ENCODE data around the gene TIGAR.

The TIGAR gene

GRCh38 chr12:4320853-4321701, at the start of gene TIGAR:
TIGAR (plus strand) TSS chr12:4321213; CDS start chr12:4321272, 59 bp downstream.
- peak within 1 kb of the TSS; percentile 91 for H3K9ac ChIP-seq (ENCODE audit: low read length)
- H3K4me1 ChIP-seq (ENCODE audit: insufficient read depth, low read length, severe bottlenecking): peaks cover 26% of the 10 kb centered on the region
- no peaks in the 10 kb centered on the region for H3K9me3 ChIP-seq (ENCODE audit: low read length)
- H3K4me2 ChIP-seq (ENCODE audit: low read length): peak within 1 kb of the TSS; percentile 72
- H4K20me1 ChIP-seq (ENCODE audit: insufficient read depth, low read length): no peaks in the 10 kb centered on the region
- no peak for TF ChIP-seq EZH2 (IDR thresholded peaks at IDR 0.05; ENCODE audit: borderline replicate concordance, low read length)
- TF ChIP-seq CTCF (IDR thresholded peaks at IDR 0.05; ENCODE audit: low read length): no peak
- peak within 1 kb of the TSS; percentile 94 for H3K4me3 ChIP-seq (ENCODE audit: low read depth, low read length, poor library complexity, severe bottlenecking)
- peaks cover 9% of the 10 kb centered on the region for H3K36me3 ChIP-seq (ENCODE audit: insufficient read depth, low read length)
- H3F3A ChIP-seq (ENCODE audit: insufficient read depth, low read length): no peaks in the 10 kb centered on the region
- H3K79me2 ChIP-seq (ENCODE audit: insufficient read depth, low read length): 0 out of 2 replicates have a peak, but pooled peaks cover 11% of the 10 kb centered on the region
- no peaks in the 10 kb centered on the region for H3K9me2 ChIP-seq (ENCODE audit: low read depth, low read length)
- peak within 1 kb of the TSS; percentile 31; the same call in 1 of the 2 replicates for H2AFZ ChIP-seq (ENCODE audit: low read length)
- peak within 1 kb of the TSS; percentile 80 for H3K27ac ChIP-seq (ENCODE audit: low read depth, low read length, poor library complexity, severe bottlenecking)
- H3K27me3 ChIP-seq (ENCODE audit: insufficient read depth, low read length): no peaks in the 10 kb centered on the region

- Histone ChIP-seq H3K79me2 (ENCODE audit: insufficient read depth, low read length) (no peaks in the 10 kb centered on the region), H3K4me3 (ENCODE audit: low read depth, low read length, poor library complexity, severe bottlenecking) (no peak overlapping the region), H3K9me2 (ENCODE audit: low read depth, low read length) (no peaks in the 10 kb centered on the region), H3K9me3 (ENCODE audit: low read length) (no peaks in the 10 kb centered on the region), H3K27me3 (ENCODE audit: insufficient read depth, low read length) (peaks cover 12% of the 10 kb centered on the region), H3K36me3 (ENCODE audit: insufficient read depth, low read length) (no peaks in the 10 kb centered on the region), H3K4me2 (ENCODE audit: low read length) (peak overlapping the region; percentile 44; the same call in 1 of the 2 replicates), H3F3A (ENCODE audit: insufficient read depth, low read length) (no peaks in the 10 kb centered on the region), H2AFZ (ENCODE audit: low read length) (no peak overlapping the region), H3K9ac (ENCODE audit: low read length) (no peak overlapping the region), H4K20me1 (ENCODE audit: insufficient read depth, low read length) (no peaks in the 10 kb centered on the region), H3K4me1 (ENCODE audit: insufficient read depth, low read length, severe bottlenecking) (peaks cover 25% of the 10 kb centered on the region), H3K27ac (ENCODE audit: low read depth, low read length, poor library complexity, severe bottlenecking) (no peak overlapping the region)
- TF ChIP-seq EZH2 (IDR thresholded peaks at IDR 0.05; ENCODE audit: borderline replicate concordance, low read length) (no peak), CTCF (IDR thresholded peaks at IDR 0.05; ENCODE audit: low read length) (no peak)
Observed at GRCh38 chr12:4271717-4272423, 49.1 kb upstream of the TIGAR start.

GRCh38 chr12:4272424-4273272, 48.4 kb upstream of the TIGAR start:
- no peak overlapping the region for H3K9ac ChIP-seq (ENCODE audit: low read length)

More at GRCh38 chr12:4272424-4273272, 48.4 kb upstream of the TIGAR start:
- H3F3A ChIP-seq (ENCODE audit: insufficient read depth, low read length): no peaks in the 10 kb centered on the region
- no peaks in the 10 kb centered on the region for H4K20me1 ChIP-seq (ENCODE audit: insufficient read depth, low read length)
- H3K4me1 ChIP-seq (ENCODE audit: insufficient read depth, low read length, severe bottlenecking): peaks cover 25% of the 10 kb centered on the region
- no peaks in the 10 kb centered on the region for H3K9me2 ChIP-seq (ENCODE audit: low read depth, low read length)
- no peak overlapping the region for H3K27ac ChIP-seq (ENCODE audit: low read depth, low read length, poor library complexity, severe bottlenecking)
- no peaks in the 10 kb centered on the region for H3K36me3 ChIP-seq (ENCODE audit: insufficient read depth, low read length)
- H3K79me2 ChIP-seq (ENCODE audit: insufficient read depth, low read length): no peaks in the 10 kb centered on the region
- peaks cover 12% of the 10 kb centered on the region for H3K27me3 ChIP-seq (ENCODE audit: insufficient read depth, low read length)
- H3K4me2 ChIP-seq (ENCODE audit: low read length): peak overlapping the region; percentile 20; the same call in 1 of the 2 replicates
- H2AFZ ChIP-seq (ENCODE audit: low read length): no peak overlapping the region
- H3K4me3 ChIP-seq (ENCODE audit: low read depth, low read length, poor library complexity, severe bottlenecking): no peak overlapping the region
- no peak for TF ChIP-seq EZH2 (IDR thresholded peaks at IDR 0.05; ENCODE audit: borderline replicate concordance, low read length)
- TF ChIP-seq CTCF (IDR thresholded peaks at IDR 0.05; ENCODE audit: low read length): no peak
- H3K9me3 ChIP-seq (ENCODE audit: low read length): no peaks in the 10 kb centered on the region

Data from OCI-LY1 (cell line).